Embryonic facial prominence (tissue), 1 donor: ENCODE measurements around the gene CPNE6.

Experiments
- DNase-seq: peaks from one replicate; pipeline ENCODE4 v3.0.0-alpha.2; 2016; ENCODE audit errors: extremely low spot score

The CPNE6 gene

GRCh38 chr14:24086193-24086955 lies 15.0 kb downstream of the CPNE6 start:
- DNase-seq = no peak

GRCh38 chr14:24087004-24087403 lies 15.6 kb downstream of the CPNE6 start:
- no peak for DNase-seq

- DNase-seq = no peak
Measured at GRCh38 chr14:24088095-24088494, 16.7 kb downstream of the CPNE6 start.

GRCh38 chr14:24089890-24090289 lies 18.5 kb downstream of the CPNE6 start:
- no peak for DNase-seq

GRCh38 chr14:24092110-24092504 lies 20.7 kb downstream of the CPNE6 start:
- no peak for DNase-seq

GRCh38 chr14:24092505-24093206 lies 21.3 kb downstream of the CPNE6 start:
- no peak for DNase-seq

GRCh38 chr14:24093207-24093900 lies 22.0 kb downstream of the CPNE6 start:
- no peak for DNase-seq

GRCh38 chr14:24093901-24094840 lies 22.8 kb downstream of the CPNE6 start, which contains the start of gene PCK2:
Gene PCK2, plus strand, starts transcription at chr14:24094311. Its CDS starts 95 bp downstream, at chr14:24094406.
- DNase-seq = peak; percentile 69

GRCh38 chr14:24094841-24095270 lies 23.5 kb downstream of the CPNE6 start:
- DNase-seq = no peak

- no peak for DNase-seq
Measured at GRCh38 chr14:24095271-24096068, 24.1 kb downstream of the CPNE6 start.

GRCh38 chr14:24096545-24097181 lies 25.3 kb downstream of the CPNE6 start:
- no peak for DNase-seq

- no peak for DNase-seq
Measured at GRCh38 chr14:24098229-24098926, 27.0 kb downstream of the CPNE6 start.

- DNase-seq = no peak
Measured at GRCh38 chr14:24098927-24099813, 27.8 kb downstream of the CPNE6 start.

GRCh38 chr14:24100197-24100981 lies 29.0 kb downstream of the CPNE6 start:
- no peak for DNase-seq

GRCh38 chr14:24100982-24101494 lies 29.7 kb downstream of the CPNE6 start:
- no peak for DNase-seq

- no peak for DNase-seq
Measured at GRCh38 chr14:24102357-24103048, 31.1 kb downstream of the CPNE6 start.

GRCh38 chr14:24103451-24103850 lies 32.1 kb downstream of the CPNE6 start:
- DNase-seq = no peak
